ENCODE results near the gene CHAT.

The CHAT gene

GRCh38 chr10:49651039-49651835, 37.4 kb downstream of the CHAT start:
- in situ Hi-C loops (cut with MboI; ENCODE audit: low sequenced_read_pairs) = no loop called here

- in situ Hi-C loops (cut with MboI; ENCODE audit: low sequenced_read_pairs) = no loop called here
These were observed 38.1 kb downstream of the CHAT start for GRCh38 chr10:49651917-49652316.

GRCh38 chr10:49652421-49653272, 38.8 kb downstream of the CHAT start:
- in situ Hi-C loops (cut with MboI; ENCODE audit: low sequenced_read_pairs) = no loop called here

- in situ Hi-C loops (cut with MboI; ENCODE audit: low sequenced_read_pairs) = no loop called here
These were observed 39.6 kb downstream of the CHAT start for GRCh38 chr10:49653273-49653929.

- in situ Hi-C loops (cut with MboI; ENCODE audit: low sequenced_read_pairs) = no loop called here
These were observed 40.3 kb downstream of the CHAT start for GRCh38 chr10:49654036-49654693.

- in situ Hi-C loops (cut with MboI; ENCODE audit: low sequenced_read_pairs) = no loop called here
These were observed 41.3 kb downstream of the CHAT start for GRCh38 chr10:49655099-49655498.

GRCh38 chr10:49656845-49657493, 43.1 kb downstream of the CHAT start:
- in situ Hi-C loops (cut with MboI; ENCODE audit: low sequenced_read_pairs) = no loop called here

GRCh38 chr10:49657606-49658005, 43.8 kb downstream of the CHAT start:
- in situ Hi-C loops (cut with MboI; ENCODE audit: low sequenced_read_pairs) = no loop called here

- in situ Hi-C loops (cut with MboI; ENCODE audit: low sequenced_read_pairs) = no loop called here
These were observed 47.5 kb downstream of the CHAT start for GRCh38 chr10:49661140-49661856.

- in situ Hi-C loops (cut with MboI; ENCODE audit: low sequenced_read_pairs) = no loop called here
These were observed 48.5 kb downstream of the CHAT start for GRCh38 chr10:49662169-49662830.

GRCh38 chr10:49663596-49663995, 49.8 kb downstream of the CHAT start:
- in situ Hi-C loops (cut with MboI; ENCODE audit: low sequenced_read_pairs) = no loop called here

- in situ Hi-C loops (cut with MboI; ENCODE audit: low sequenced_read_pairs) = no loop called here
These were observed 50.4 kb downstream of the CHAT start for GRCh38 chr10:49664006-49664841.

GRCh38 chr10:49664842-49665355, 51.1 kb downstream of the CHAT start:
- in situ Hi-C loops (cut with MboI; ENCODE audit: low sequenced_read_pairs) = no loop called here

- in situ Hi-C loops (cut with MboI; ENCODE audit: low sequenced_read_pairs) = no loop called here
These were observed 52.3 kb downstream of the CHAT start for GRCh38 chr10:49666054-49666615.

- in situ Hi-C loops (cut with MboI; ENCODE audit: low sequenced_read_pairs) = no loop called here
These were observed 52.8 kb downstream of the CHAT start for GRCh38 chr10:49666685-49667084.

GRCh38 chr10:49667991-49668390, 54.2 kb downstream of the CHAT start:
- in situ Hi-C loops (cut with MboI; ENCODE audit: low sequenced_read_pairs) = no loop called here

- in situ Hi-C loops (cut with MboI; ENCODE audit: low sequenced_read_pairs) = no loop called here
These were observed 54.8 kb downstream of the CHAT start for GRCh38 chr10:49668684-49669083.
